Coronary artery (tissue), 2 donors: ENCODE data around the gene LPIN3.

Source experiments
- DNase-seq: peaks from one replicate; pipeline ENCODE4 v3.0.0-alpha.2; 2017; ENCODE audit warnings: low spot score
- H3K27ac ChIP-seq, 2 donors: fragments of 200-600 bp; sonication (generic); one replicate each; pipeline ENCODE4 v1.5.1; 2016 to 2019
- H3K4me3 ChIP-seq: fragments of 200-600 bp; sonication (generic); 2 replicates; pipeline ENCODE4 v1.5.1; 2016; ENCODE audit warnings: mild to moderate bottlenecking, moderate library complexity
- TF ChIP-seq, protein P1 (sequence below): fragments of 200-600 bp; sonication (generic); IDR thresholded peaks from one replicate; pipeline ENCODE4 v1.5.1; 2019; ENCODE audit warnings: antibody characterized with exemption

Gene LPIN3

DNA sequence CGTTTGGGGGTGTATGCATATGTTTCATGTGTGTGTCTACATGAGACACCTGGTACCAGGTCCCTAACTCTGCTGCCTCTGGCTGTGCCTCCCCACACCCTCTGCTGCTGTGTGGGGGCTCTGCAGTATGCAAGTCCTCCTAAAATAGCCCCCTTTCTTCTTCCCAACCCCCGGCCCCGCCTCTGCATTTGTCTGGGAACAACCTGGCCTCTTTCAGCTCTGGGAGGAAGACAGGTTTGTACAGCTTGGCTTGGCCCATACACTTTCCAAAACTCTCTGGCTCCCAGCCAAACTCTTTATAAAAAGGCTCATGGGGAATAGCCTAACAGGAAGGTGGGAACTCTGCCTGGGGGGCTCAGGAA lies 53.1 kb downstream of the LPIN3 start:
- TF ChIP-seq, protein P1, sequence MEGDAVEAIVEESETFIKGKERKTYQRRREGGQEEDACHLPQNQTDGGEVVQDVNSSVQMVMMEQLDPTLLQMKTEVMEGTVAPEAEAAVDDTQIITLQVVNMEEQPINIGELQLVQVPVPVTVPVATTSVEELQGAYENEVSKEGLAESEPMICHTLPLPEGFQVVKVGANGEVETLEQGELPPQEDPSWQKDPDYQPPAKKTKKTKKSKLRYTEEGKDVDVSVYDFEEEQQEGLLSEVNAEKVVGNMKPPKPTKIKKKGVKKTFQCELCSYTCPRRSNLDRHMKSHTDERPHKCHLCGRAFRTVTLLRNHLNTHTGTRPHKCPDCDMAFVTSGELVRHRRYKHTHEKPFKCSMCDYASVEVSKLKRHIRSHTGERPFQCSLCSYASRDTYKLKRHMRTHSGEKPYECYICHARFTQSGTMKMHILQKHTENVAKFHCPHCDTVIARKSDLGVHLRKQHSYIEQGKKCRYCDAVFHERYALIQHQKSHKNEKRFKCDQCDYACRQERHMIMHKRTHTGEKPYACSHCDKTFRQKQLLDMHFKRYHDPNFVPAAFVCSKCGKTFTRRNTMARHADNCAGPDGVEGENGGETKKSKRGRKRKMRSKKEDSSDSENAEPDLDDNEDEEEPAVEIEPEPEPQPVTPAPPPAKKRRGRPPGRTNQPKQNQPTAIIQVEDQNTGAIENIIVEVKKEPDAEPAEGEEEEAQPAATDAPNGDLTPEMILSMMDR: no peak
- no peak for DNase-seq
- H3K27ac ChIP-seq: no peak overlapping the region
- no peak overlapping the region for H3K4me3 ChIP-seq

DNA sequence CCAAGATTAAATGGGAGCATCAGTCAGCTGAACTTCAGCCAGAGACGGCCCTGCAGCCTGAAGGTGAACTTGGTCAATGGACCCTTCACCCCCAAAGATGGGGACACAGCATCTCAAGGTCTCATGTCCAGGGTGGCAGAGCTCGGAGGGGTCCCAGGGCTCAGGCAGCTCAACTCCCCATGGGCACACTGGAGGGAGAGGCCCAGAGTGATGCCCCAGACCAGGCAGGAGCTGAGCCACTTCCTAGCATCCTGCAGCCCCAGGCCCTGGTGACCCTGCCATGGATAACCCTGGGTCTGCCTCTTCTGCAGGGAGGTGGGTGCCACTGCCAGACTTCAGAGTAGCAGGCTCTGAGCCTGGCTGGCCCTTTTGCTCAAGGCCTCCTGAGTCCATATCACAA lies 53.5 kb downstream of the LPIN3 start:
- TF ChIP-seq, protein P1: no peak
- Histone ChIP-seq H3K27ac (no peak overlapping the region), H3K4me3 (no peak overlapping the region)
- DNase-seq: no peak

DNA sequence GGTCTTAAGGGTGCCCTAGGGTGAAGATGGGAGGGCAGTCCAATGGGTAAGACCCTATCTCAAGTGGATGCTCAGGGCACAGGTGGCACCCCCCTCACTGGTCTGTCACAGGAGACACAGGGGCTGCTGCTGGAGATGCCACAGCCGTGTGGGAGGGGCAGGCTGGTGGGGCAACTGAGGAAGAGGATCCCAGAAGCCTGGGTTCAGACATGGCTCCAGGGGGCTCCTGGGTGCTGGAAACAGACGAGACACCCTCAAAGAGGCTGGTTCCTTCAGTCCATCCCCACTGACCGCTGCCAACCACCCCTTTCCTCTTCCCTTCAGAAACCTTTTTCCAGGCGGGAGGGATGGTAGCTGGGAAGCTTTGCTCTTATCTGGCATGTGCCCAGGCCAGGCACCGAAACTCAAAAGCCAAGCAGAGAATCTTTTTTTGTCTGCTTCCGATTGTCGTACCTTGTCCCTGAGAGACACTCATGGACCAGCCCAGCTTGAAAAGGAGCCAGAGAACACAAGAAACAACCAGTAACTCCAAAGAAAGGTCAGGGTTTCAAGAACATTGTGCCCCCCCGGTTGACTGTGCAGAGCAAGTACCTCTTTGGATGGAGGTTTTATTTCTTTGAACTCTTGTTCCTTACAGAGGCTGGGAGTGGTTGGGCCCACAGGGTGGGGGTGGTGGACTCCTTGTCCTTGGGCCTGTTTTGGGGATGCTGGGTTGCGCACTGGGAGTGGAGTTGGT lies 54.5 kb downstream of the LPIN3 start:
- DNase-seq: no peak
- H3K4me3 ChIP-seq: no peak overlapping the region
- no peak overlapping the region for H3K27ac ChIP-seq
- TF ChIP-seq, protein P1: no peak

DNA sequence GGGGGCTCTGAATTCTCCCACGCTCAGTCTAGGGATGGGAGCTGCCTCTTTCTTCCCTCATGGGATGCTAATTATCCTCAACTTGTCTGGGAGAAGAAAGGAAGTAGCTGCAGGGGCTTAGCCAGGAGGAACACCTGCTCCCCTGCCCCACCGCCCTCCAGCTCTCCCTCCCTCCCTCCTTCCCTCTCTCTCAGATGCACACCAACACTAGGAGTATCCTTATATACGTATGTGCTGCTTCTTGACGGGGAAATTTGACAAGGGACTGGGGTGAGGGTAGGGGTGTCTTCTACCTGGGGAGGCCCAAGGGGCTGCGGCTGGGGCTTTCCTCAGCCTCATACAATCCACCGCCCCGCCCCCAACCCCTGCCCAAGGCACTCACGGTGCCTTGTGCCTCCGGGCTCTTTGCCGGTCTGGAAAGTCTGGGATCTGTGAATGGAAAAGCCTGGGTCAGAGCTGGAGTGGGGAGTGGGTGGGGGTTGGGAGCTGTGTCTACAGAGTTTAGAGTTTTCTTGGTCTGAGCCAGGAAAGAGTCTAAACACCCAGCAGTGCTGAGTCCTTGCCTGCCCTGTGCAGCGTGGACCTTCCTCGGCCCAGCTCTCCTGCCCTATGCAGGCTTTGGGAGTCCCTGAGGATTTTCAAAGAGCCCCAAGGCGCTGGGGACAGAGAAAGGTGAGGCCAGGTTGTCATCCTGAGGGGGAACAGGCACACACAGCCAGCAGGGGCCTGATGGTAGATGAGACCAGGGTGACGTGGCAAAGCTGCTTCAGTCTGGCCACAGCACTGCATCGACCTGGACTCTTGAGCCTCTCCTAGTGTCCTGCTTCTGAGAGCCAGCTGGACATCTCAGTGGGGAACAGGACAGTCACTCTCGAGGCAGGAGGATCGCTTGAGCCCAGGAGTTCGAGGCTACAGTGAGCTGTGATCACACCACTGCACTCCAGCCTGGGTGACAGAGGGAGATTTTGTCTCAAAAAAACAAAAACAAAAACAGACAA lies 55.3 kb downstream of the LPIN3 start:
- H3K27ac ChIP-seq: peak overlapping the region in 1 of 2 donors; percentile 34
- no peak for DNase-seq
- TF ChIP-seq, protein P1: no peak
- H3K4me3 ChIP-seq: no peak overlapping the region

DNA sequence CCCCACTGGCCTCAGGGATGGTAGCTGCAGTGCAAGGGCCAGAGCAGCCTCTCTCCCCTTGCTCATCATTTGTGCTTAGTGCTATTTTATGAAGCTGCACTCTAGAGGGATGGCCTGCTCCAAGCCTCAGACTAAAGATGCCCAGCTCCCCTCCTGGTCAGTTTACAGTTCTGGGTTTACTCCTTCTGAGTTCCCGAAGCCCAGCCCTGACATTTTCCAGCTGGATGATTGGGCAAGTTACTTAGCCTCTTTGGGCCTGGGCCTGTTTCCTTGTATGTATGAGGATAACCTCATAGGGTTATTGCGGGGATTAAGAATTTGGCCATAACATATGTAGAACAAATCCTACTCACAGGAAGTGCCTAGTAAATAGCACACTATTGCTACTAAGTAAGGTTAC lies 57.8 kb downstream of the LPIN3 start:
- peak overlapping the region in 1 of 2 donors; percentile 38 for H3K27ac ChIP-seq
- no peak overlapping the region for H3K4me3 ChIP-seq
- TF ChIP-seq, protein P1: no peak
- DNase-seq: no peak

DNA sequence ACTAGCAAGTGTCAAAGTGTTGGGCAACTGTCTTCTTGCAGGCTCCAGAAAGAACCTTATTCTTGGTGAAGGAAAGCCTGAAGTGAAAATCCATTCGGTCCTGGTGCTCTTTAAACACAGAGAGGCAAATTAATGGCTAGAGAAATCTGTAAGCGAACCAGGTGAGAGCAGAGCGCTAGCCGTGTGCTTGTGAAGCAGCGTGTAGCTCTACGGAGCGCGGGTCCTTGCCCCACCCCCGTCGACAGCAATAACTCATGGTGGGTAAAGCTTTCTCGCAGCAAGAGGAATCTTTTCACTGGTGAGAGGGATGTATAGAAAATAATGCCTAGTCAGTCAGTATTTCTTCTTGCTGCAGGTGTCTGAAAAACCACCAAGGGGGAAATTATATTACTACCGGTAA lies 63.0 kb downstream of the LPIN3 start:
- Histone ChIP-seq H3K4me3 (no peak overlapping the region), H3K27ac (no peak overlapping the region)
- DNase-seq: no peak
- TF ChIP-seq, protein P1: no peak
